Activated CD4-positive, alpha-beta T cell treated with anti-CD3 and anti-CD28 coated beads for 36 hours (primary cell): Measurements from ENCODE around the gene PRLH. TPM values are rescaled to one million over a fixed set of nuclear protein-coding genes. Genes with fewer than 3 reads are reported as not detected.

Experiments
- ATAC-seq: fragments of 200-7000 bp; cut with Tn5 transposase; one replicate; pipeline ENCODE4 v1.10.0; 2021; ENCODE audit warnings: mild to moderate bottlenecking, moderate library complexity
- CTCF ChIA-PET: fragments of 350-600 bp; sonication (Branson Sonifier 250); formaldehyde crosslinking; loops from one replicate; lab custom pipeline; 2021; ENCODE audit warnings: antibody characterized with exemption; lab: Charles Lee
- POLR2A ChIA-PET: fragments of 350-600 bp; sonication (Branson Sonifier 250); formaldehyde crosslinking; loops from one replicate; lab custom pipeline; 2021; ENCODE audit warnings: antibody characterized with exemption, inconsistent platforms; lab: Charles Lee
- DNase-seq: peaks from one replicate; pipeline ENCODE4 v3.0.0-alpha.2; 2020
- H3K27ac Mint-ChIP-seq: one replicate; pipeline ENCODE4 v1.8.0; 2021; ENCODE audit warnings: mixed read lengths
- H3K27me3 Mint-ChIP-seq: one replicate; pipeline ENCODE4 v1.8.0; 2021; ENCODE audit warnings: mixed read lengths
- H3K36me3 Mint-ChIP-seq: one replicate; pipeline ENCODE4 v1.8.0; 2021; ENCODE audit warnings: low read depth, mixed read lengths
- H3K4me1 Mint-ChIP-seq: one replicate; pipeline ENCODE4 v1.8.0; 2021; ENCODE audit warnings: mixed read lengths
- H3K4me3 Mint-ChIP-seq: one replicate; pipeline ENCODE4 v1.8.0; 2021; ENCODE audit warnings: mild to moderate bottlenecking, moderate library complexity, mixed read lengths
- H3K9me3 Mint-ChIP-seq: one replicate; pipeline ENCODE4 v1.8.0; 2021; ENCODE audit warnings: low read depth, mixed read lengths
- intact Hi-C, 2 experiments: fragments of 100-400 bp; cut with DNase I in 1 of 2; cut with micrococcal nuclease in 1 of 2; formaldehyde crosslinking; loops; one replicate each; pipeline versions ENCODE4 v1.14.2 to v1.15.1; 2022 to 2024; cut with DNase I, micrococcal nuclease
- total RNA-seq, 2 experiments: library from RNA; stranded (reverse); gene quantifications; one replicate each; pipeline ENCODE4 v1.2.3, GENCODE V29; 2021

PRLH gene
- total RNA-seq, 2 experiments from 2014 or later, result not detected

DNA sequence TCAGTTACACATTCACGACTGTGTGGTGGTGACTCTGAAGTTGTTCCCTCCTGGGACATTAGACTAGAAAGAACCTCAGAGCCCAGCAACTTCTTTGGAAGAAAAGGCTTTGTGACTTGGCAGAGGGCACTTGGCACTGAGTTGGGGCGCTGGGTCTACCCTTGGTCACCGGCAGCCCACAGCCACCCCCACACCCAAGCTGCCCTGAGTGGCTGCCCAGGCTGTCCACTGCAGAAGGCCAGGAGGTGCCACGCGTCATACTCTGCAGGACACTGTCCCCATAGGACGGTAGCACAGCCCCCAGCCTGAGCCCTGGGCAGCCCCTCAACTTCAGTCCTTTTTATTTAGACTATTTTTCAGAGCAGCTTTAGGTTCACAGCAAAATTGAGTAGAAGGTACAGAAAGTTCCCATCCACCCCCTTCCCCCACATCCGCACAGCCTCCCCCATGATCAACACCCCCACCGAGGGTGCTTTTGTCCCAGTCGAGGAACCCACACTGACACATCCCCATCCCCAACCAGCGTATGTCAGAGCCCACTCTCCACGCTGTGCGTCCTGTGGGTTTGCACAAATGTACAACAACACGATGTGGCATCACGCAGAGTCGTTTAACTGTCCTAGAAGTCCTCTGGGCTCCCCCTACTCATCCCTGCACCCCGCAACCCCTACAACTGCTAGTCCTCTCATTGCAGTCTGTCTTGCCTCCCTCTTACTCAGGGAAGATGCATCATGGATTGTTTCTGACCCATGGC lies 1.1 kb downstream of the PRLH start:
- ChIA-PET CTCF (interaction anchor here (1.1 to 1.3 kb wide), 2 partner anchors 18 to 55 kb away, joined by 3 to 9 read pairs; no protein-coding TSS in a partner anchor), POLR2A (no interaction called here)
- no peaks in the 10 kb centered on the region for H3K27me3 Mint-ChIP-seq
- no peak for DNase-seq
- H3K36me3 Mint-ChIP-seq, result no peaks in the 10 kb centered on the region
- intact Hi-C loops, result no loop called here
- no peak overlapping the region for H3K4me3 Mint-ChIP-seq
- no peak overlapping the region for H3K27ac Mint-ChIP-seq
- no peaks in the 10 kb centered on the region for H3K4me1 Mint-ChIP-seq
- H3K9me3 Mint-ChIP-seq, result no peaks in the 10 kb centered on the region
- ATAC-seq, result no peak

DNA sequence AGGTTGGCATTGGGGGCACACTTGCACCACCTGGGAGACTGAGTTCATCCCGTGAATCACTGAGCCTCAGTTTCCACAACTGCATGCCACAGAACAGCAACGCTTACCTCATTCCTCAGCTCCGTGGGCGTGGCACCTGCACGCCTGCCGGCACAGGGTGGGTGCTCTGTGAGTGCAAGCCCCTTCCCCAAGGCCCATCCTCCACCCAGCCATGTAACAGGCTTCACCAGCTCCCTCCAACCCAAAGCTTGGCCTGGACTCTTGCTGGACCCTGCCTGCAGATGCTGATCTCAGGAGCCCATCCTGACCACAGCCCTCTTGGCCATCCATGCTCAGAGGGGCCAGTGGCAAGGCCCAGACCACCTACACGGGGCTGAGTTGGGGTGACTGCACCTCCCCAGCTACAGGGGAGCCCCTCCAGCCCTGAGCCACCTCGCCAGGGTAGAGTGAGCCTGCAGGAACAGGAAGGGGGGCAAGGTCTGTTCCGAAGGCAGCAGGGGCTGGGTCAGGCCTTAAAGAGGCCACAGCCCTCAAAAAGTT lies 1.8 kb downstream of the PRLH start:
- no peak overlapping the region for H3K27ac Mint-ChIP-seq
- CTCF ChIA-PET, result interaction anchor here (1.0 to 1.1 kb wide), 2 partner anchors 17 to 55 kb away, joined by 3 read pairs; no protein-coding TSS in a partner anchor
- no peaks in the 10 kb centered on the region for H3K36me3 Mint-ChIP-seq
- DNase-seq, result no peak
- POLR2A ChIA-PET, result no interaction called here
- intact Hi-C loops, result no loop called here
- ATAC-seq, result no peak
- no peaks in the 10 kb centered on the region for H3K9me3 Mint-ChIP-seq
- no peak overlapping the region for H3K4me3 Mint-ChIP-seq
- H3K27me3 Mint-ChIP-seq, result no peaks in the 10 kb centered on the region
- H3K4me1 Mint-ChIP-seq, result no peaks in the 10 kb centered on the region

DNA sequence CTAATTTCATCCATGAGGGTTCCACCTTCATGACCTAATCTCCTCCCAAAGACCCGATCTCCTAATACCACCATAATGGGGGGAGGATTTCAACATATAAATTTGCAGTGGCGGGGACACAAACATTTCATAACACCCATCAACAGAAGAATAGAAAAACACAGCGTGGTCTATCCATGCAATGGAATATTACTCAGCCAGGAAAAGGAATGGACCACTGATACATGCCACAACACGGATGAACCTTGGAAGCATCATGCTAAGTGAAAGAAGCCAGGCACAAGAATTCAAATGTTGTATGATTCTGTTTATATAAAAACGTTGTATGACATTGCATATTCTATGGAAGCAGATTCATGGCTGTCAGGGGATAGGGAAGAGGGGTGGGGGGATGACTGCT lies 2.7 kb downstream of the PRLH start:
- intact Hi-C loops, result no loop called here
- no peaks in the 10 kb centered on the region for H3K4me1 Mint-ChIP-seq
- H3K9me3 Mint-ChIP-seq, result no peaks in the 10 kb centered on the region
- POLR2A ChIA-PET, result no interaction called here
- H3K27ac Mint-ChIP-seq, result no peak overlapping the region
- CTCF ChIA-PET, result interaction anchor here (1.0 kb wide), 1 partner anchor 56 kb away, joined by 3 read pairs; no protein-coding TSS in a partner anchor
- no peak overlapping the region for H3K4me3 Mint-ChIP-seq
- ATAC-seq (no peak), DNase-seq (no peak)
- no peaks in the 10 kb centered on the region for H3K27me3 Mint-ChIP-seq
- no peaks in the 10 kb centered on the region for H3K36me3 Mint-ChIP-seq

DNA sequence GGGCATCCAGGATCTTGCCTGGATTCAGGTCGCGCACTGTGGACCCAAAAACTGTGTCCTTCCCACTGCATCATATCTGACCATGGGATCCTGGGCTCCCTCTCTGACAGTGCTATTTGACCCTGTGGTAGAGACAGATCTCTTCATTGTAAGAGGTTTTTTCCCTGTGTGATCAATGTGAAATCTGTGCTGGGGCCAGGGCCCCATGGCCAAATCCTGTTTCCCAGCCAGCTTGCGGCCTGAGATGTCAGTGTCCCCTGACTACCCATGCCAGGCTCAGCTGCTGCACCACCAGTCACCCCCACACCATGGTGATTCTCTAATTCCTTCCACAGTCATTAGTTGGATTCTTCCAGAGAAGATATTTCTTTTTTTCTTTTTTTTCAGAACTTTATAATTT lies 3.5 kb downstream of the PRLH start:
- ChIA-PET POLR2A (no interaction called here), CTCF (interaction anchor here (3.4 to 5.3 kb wide), 2 partner anchors 12 to 58 kb away, joined by 21 to 233 read pairs; no protein-coding TSS in a partner anchor)
- Mint-ChIP-seq H3K27ac (no peak overlapping the region), H3K4me3 (no peak overlapping the region), H3K27me3 (no peaks in the 10 kb centered on the region), H3K4me1 (no peaks in the 10 kb centered on the region), H3K9me3 (no peaks in the 10 kb centered on the region), H3K36me3 (no peaks in the 10 kb centered on the region)
- DNase-seq (no peak), ATAC-seq (no peak)
- intact Hi-C loops, result loop anchor here in 1 of 2 experiments (10.0 kb wide), 1 partner anchor 145 kb away; no protein-coding TSS in a partner anchor

- H3K4me1 Mint-ChIP-seq, result no peaks in the 10 kb centered on the region
- intact Hi-C loops, result loop anchor here in 1 of 2 experiments (10.0 kb wide), 1 partner anchor 146 kb away; no protein-coding TSS in a partner anchor
- no peak overlapping the region for H3K27ac Mint-ChIP-seq
- ChIA-PET POLR2A (no interaction called here), CTCF (interaction anchor here (0.9 to 5.3 kb wide), 15 partner anchors 9 to 443 kb away, joined by 3 to 233 read pairs (median 6); no protein-coding TSS in a partner anchor)
- ATAC-seq (no peak), DNase-seq (no peak)
- no peaks in the 10 kb centered on the region for H3K9me3 Mint-ChIP-seq
- no peaks in the 10 kb centered on the region for H3K27me3 Mint-ChIP-seq
- H3K36me3 Mint-ChIP-seq, result no peaks in the 10 kb centered on the region
- no peak overlapping the region for H3K4me3 Mint-ChIP-seq
Measured at GRCh38 chr2:237570776-237571335, 4.5 kb downstream of the PRLH start.

DNA sequence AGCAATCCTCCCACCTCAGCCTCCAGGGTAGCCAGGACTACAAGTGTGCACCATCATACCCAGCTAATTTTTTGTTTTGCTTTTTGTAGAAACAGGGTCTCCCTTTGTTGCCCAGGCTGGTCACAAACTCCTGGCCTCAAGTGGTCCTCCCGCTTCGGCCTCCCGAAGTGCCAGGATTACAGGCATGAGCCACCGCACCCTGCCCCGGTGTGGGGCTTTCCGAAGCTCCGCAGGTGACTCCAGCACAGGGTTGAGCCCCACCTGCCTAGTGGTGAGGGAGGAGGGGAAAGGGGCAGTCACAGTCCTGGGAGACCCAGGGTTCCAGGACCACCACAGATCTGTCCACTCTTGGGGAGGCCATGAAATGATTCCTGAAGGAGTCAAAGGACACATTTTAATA lies 5.2 kb downstream of the PRLH start:
- no peak overlapping the region for H3K27ac Mint-ChIP-seq
- H3K36me3 Mint-ChIP-seq, result no peaks in the 10 kb centered on the region
- CTCF ChIA-PET, result interaction anchor here (0.5 to 5.3 kb wide), 39 partner anchors 8 to 486 kb away, joined by 3 to 233 read pairs (median 6); partner anchors contain the start of gene COPS8
- H3K4me1 Mint-ChIP-seq, result no peaks in the 10 kb centered on the region
- no peaks in the 10 kb centered on the region for H3K9me3 Mint-ChIP-seq
- no peak overlapping the region for H3K4me3 Mint-ChIP-seq
- ATAC-seq (peak; percentile 11), DNase-seq (no peak)
- POLR2A ChIA-PET, result interaction anchor here (0.6 to 1.1 kb wide), 2 partner anchors 10 to 59 kb away, joined by 3 read pairs; no protein-coding TSS in a partner anchor
- H3K27me3 Mint-ChIP-seq, result no peaks in the 10 kb centered on the region
- intact Hi-C loops, result loop anchor here in 1 of 2 experiments (10.0 kb wide), 1 partner anchor 147 kb away; no protein-coding TSS in a partner anchor

- intact Hi-C loops, result loop anchor here (1.0 to 10.0 kb wide), 5 partner anchors 60 to 450 kb away; no protein-coding TSS in a partner anchor
- DNase-seq (peak; percentile 95), ATAC-seq (peak; percentile 99)
- H3K27ac Mint-ChIP-seq, result no peak overlapping the region
- no peak overlapping the region for H3K4me3 Mint-ChIP-seq
- H3K4me1 Mint-ChIP-seq, result no peaks in the 10 kb centered on the region
- CTCF ChIA-PET, result interaction anchor here (0.5 to 5.3 kb wide), 49 partner anchors 8 to 487 kb away, joined by 3 to 233 read pairs (median 5); partner anchors contain the start of gene COPS8
- no peaks in the 10 kb centered on the region for H3K36me3 Mint-ChIP-seq
- no peaks in the 10 kb centered on the region for H3K27me3 Mint-ChIP-seq
- no peaks in the 10 kb centered on the region for H3K9me3 Mint-ChIP-seq
- POLR2A ChIA-PET, result interaction anchor here (0.6 to 1.1 kb wide), 2 partner anchors 9 to 59 kb away, joined by 3 read pairs; no protein-coding TSS in a partner anchor
Measured at GRCh38 chr2:237572021-237572741, 5.8 kb downstream of the PRLH start.

- no peaks in the 10 kb centered on the region for H3K36me3 Mint-ChIP-seq
- H3K4me1 Mint-ChIP-seq, result no peaks in the 10 kb centered on the region
- ATAC-seq, result no peak
- H3K9me3 Mint-ChIP-seq, result no peaks in the 10 kb centered on the region
- no peak for DNase-seq
- POLR2A ChIA-PET, result no interaction called here
- H3K27me3 Mint-ChIP-seq, result no peaks in the 10 kb centered on the region
- H3K27ac Mint-ChIP-seq, result no peak overlapping the region
- intact Hi-C loops, result loop anchor here (1.0 to 10.0 kb wide), 5 partner anchors 60 to 450 kb away; no protein-coding TSS in a partner anchor
- no peak overlapping the region for H3K4me3 Mint-ChIP-seq
- CTCF ChIA-PET, result interaction anchor here (0.6 to 5.3 kb wide), 34 partner anchors 9 to 487 kb away, joined by 3 to 233 read pairs (median 7); partner anchors contain the start of gene COPS8
Measured at GRCh38 chr2:237572742-237573101, 6.3 kb downstream of the PRLH start.

GRCh38 chr2:237573721-237574415 lies 7.5 kb downstream of the PRLH start:
- H3K27ac Mint-ChIP-seq, result no peak overlapping the region
- H3K4me1 Mint-ChIP-seq, result no peaks in the 10 kb centered on the region
- DNase-seq, result no peak
- no peak overlapping the region for H3K4me3 Mint-ChIP-seq
- intact Hi-C loops, result loop anchor here in 1 of 2 experiments (10.0 kb wide), 1 partner anchor 149 kb away; no protein-coding TSS in a partner anchor
- POLR2A ChIA-PET, result no interaction called here
- H3K36me3 Mint-ChIP-seq, result no peaks in the 10 kb centered on the region
- H3K9me3 Mint-ChIP-seq, result no peaks in the 10 kb centered on the region
- CTCF ChIA-PET, result interaction anchor here (0.8 to 5.3 kb wide), 4 partner anchors 8 to 452 kb away, joined by 3 to 233 read pairs (median 13); no protein-coding TSS in a partner anchor
- no peaks in the 10 kb centered on the region for H3K27me3 Mint-ChIP-seq
- no peak for ATAC-seq

- Mint-ChIP-seq H3K4me1 (no peaks in the 10 kb centered on the region), H3K27me3 (no peaks in the 10 kb centered on the region), H3K9me3 (no peaks in the 10 kb centered on the region), H3K36me3 (no peaks in the 10 kb centered on the region), H3K4me3 (no peak overlapping the region), H3K27ac (no peak overlapping the region)
- intact Hi-C loops, result loop anchor here in 1 of 2 experiments (10.0 kb wide), 1 partner anchor 150 kb away; no protein-coding TSS in a partner anchor
- POLR2A ChIA-PET, result no interaction called here
- ATAC-seq (no peak), DNase-seq (no peak)
- CTCF ChIA-PET, result interaction anchor here (5.3 kb wide), 1 partner anchor 62 kb away, joined by 233 read pairs; no protein-coding TSS in a partner anchor
Measured at GRCh38 chr2:237574467-237574866, 8.1 kb downstream of the PRLH start.
